Measurements from ENCODE around the gene EPN2. TPM values are rescaled to one million over a fixed set of nuclear protein-coding genes. Genes with fewer than 3 reads are reported as not detected.

Gene EPN2
- total and polyA plus RNA-seq, 2 donors from 2014 or later = 18.0 to 45.4 TPM

DNA sequence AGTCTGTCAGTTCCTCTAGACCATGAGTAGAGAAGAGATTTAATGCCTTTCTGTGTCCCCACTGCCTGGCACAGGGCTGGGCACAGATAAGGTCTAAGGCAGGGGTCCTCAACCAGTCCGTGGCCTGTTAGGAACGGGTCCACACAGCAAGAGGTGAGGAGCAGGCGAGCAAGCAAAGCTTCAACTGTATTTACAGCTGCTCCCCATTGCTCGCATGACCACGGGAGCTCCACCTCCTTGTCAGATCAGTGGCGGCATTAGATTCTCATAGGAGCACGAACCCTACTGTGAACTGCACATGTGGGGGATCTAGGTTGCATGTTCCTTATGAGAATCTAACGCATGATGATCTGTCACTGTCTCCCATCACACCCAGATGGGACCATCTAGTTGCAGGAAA, 123.6 kb downstream of the EPN2 start:
- Histone ChIP-seq H3K4me1 (ENCODE audit: control insufficient read depth in 2 of 3, insufficient read depth in 2 of 3, low read depth in 1 of 3, low read length in 3 of 3) (peaks cover 0 to 5% (median 0%) of the 10 kb centered on the region in 3 donors), H3K36me3 (ENCODE audit: control insufficient read depth in 2 of 3, insufficient read depth in 3 of 3, low read length in 3 of 3) (peaks cover 0 to 10% (median 0%) of the 10 kb centered on the region in 3 donors), H3K9me3 (ENCODE audit: control insufficient read depth in 2 of 3, insufficient read depth in 1 of 3, low read length in 3 of 3) (no peaks in the 10 kb centered on the region), H3K4me3 (ENCODE audit: low read length in 3 of 3) (no peak overlapping the region), H3K27ac (ENCODE audit: low read depth in 2 of 2, low read length in 2 of 2) (no peak overlapping the region), H3K9ac (ENCODE audit: low read length in 3 of 3) (no peak overlapping the region), H3K27me3 (ENCODE audit: control insufficient read depth, insufficient read depth, low read length) (no peaks in the 10 kb centered on the region)
- intact Hi-C loops (cut with DNase I) = loop anchor here (10.0 kb wide), 1 partner anchor 84 kb away; no protein-coding TSS in a partner anchor
- DNase-seq (no peak), FAIRE-seq (no peak)
- TF ChIP-seq, protein P1, sequence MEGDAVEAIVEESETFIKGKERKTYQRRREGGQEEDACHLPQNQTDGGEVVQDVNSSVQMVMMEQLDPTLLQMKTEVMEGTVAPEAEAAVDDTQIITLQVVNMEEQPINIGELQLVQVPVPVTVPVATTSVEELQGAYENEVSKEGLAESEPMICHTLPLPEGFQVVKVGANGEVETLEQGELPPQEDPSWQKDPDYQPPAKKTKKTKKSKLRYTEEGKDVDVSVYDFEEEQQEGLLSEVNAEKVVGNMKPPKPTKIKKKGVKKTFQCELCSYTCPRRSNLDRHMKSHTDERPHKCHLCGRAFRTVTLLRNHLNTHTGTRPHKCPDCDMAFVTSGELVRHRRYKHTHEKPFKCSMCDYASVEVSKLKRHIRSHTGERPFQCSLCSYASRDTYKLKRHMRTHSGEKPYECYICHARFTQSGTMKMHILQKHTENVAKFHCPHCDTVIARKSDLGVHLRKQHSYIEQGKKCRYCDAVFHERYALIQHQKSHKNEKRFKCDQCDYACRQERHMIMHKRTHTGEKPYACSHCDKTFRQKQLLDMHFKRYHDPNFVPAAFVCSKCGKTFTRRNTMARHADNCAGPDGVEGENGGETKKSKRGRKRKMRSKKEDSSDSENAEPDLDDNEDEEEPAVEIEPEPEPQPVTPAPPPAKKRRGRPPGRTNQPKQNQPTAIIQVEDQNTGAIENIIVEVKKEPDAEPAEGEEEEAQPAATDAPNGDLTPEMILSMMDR (IDR thresholded peaks at IDR 0.05; ENCODE audit: borderline replicate concordance, extremely low read depth, insufficient read depth) = no peak

DNA sequence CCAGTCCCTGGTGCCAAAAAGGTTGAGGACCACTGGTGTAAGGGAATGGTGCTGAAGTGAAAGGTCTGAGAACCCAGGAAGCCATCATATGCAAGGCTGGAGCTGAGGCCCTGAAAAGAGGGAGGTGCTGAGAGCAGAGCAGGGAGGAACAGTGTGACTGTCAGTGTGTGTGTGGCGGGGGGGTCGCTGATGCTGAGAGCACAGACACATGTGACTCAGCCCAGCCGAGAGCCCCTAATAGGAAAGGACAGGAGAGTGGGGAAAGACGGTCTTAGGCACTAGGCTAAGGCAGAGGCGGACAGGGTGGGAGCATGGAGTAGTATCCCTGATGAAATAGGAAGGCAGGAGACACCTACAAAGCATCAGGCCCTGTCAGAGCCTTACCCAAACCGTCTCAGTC, 124.2 kb downstream of the EPN2 start:
- Histone ChIP-seq H3K36me3 (ENCODE audit: control insufficient read depth in 2 of 3, insufficient read depth in 3 of 3, low read length in 3 of 3) (peaks cover 0 to 10% (median 0%) of the 10 kb centered on the region in 3 donors), H3K9ac (ENCODE audit: low read length in 3 of 3) (peak overlapping the region in 1 of 3 donors; percentile 40), H3K9me3 (ENCODE audit: control insufficient read depth in 2 of 3, insufficient read depth in 1 of 3, low read length in 3 of 3) (no peaks in the 10 kb centered on the region), H3K4me1 (ENCODE audit: control insufficient read depth in 2 of 3, insufficient read depth in 2 of 3, low read depth in 1 of 3, low read length in 3 of 3) (peaks cover 0 to 5% (median 0%) of the 10 kb centered on the region in 3 donors), H3K4me3 (ENCODE audit: low read length in 3 of 3) (no peak overlapping the region), H3K27ac (ENCODE audit: low read depth in 2 of 2, low read length in 2 of 2) (no peak overlapping the region), H3K27me3 (ENCODE audit: control insufficient read depth, insufficient read depth, low read length) (no peaks in the 10 kb centered on the region)
- TF ChIP-seq, protein P1 (IDR thresholded peaks at IDR 0.05; ENCODE audit: borderline replicate concordance, extremely low read depth, insufficient read depth) = no peak
- no peak for FAIRE-seq
- DNase-seq = peak in 1 of 5 donors; percentile 55
- intact Hi-C loops (cut with DNase I) = loop anchor here (10.0 kb wide), 1 partner anchor 83 kb away; no protein-coding TSS in a partner anchor

DNA sequence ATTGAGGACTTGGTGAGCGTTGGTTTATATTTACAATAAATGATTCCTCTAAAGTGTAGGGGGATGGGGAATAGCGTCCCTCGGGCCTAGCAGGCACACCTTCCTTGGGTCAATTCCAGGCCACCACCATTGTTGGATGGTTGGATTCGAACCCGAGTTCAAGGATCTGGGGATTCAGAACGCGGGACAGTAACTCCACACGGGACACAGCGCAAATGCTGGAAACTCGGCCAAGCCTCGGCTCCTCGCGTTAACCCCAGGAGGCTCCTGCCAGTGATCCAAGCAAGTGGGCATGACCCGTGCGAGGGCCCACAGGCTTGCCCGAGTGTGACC, 124.7 kb downstream of the EPN2 start:
- FAIRE-seq = no peak
- Histone ChIP-seq H3K27ac (ENCODE audit: low read depth in 2 of 2, low read length in 2 of 2) (peak overlapping the region in 1 of 2 donors; percentile 86), H3K9ac (ENCODE audit: low read length in 3 of 3) (peak overlapping the region; percentile 4 to 94 (median 86)), H3K4me3 (ENCODE audit: low read length in 3 of 3) (peak overlapping the region; percentile 60 to 91 (median 85)), H3K4me1 (ENCODE audit: control insufficient read depth in 2 of 3, insufficient read depth in 2 of 3, low read depth in 1 of 3, low read length in 3 of 3) (peaks cover 0 to 5% (median 0%) of the 10 kb centered on the region in 3 donors), H3K9me3 (ENCODE audit: control insufficient read depth in 2 of 3, insufficient read depth in 1 of 3, low read length in 3 of 3) (no peaks in the 10 kb centered on the region), H3K36me3 (ENCODE audit: control insufficient read depth in 2 of 3, insufficient read depth in 3 of 3, low read length in 3 of 3) (peaks cover 0 to 10% (median 0%) of the 10 kb centered on the region in 3 donors), H3K27me3 (ENCODE audit: control insufficient read depth, insufficient read depth, low read length) (no peaks in the 10 kb centered on the region)
- no peak for DNase-seq
- intact Hi-C loops (cut with DNase I) = loop anchor here (10.0 kb wide), 1 partner anchor 83 kb away; no protein-coding TSS in a partner anchor
- TF ChIP-seq, protein P1 (IDR thresholded peaks at IDR 0.05; ENCODE audit: borderline replicate concordance, extremely low read depth, insufficient read depth) = no peak

Data from kidney (tissue), 14 donors.